ENCODE measurements around the gene RGL2.

RGL2 gene

GRCh38 chr6:33297956-33298772, 578 bp downstream of the RGL2 start:
- TF ChIP-seq REST (IDR thresholded peaks at IDR 0.05; ENCODE audit: insufficient replicate concordance, low read depth) (no peak), POLR2AphosphoS5 (IDR thresholded peaks at IDR 0.05; ENCODE audit: low read depth) (peak; percentile 75; the same call in 1 of the 2 replicates)
- Histone ChIP-seq H3K4me3 (replicated peaks; ENCODE audit: insufficient read depth, low read length) (peak overlapping the region; percentile 75), H3K27ac (replicated peaks) (peak overlapping the region; percentile 95), H3K27me3 (ENCODE audit: insufficient read depth, poor library complexity, severe bottlenecking) (no peaks in the 10 kb centered on the region)
- DNase-seq (ENCODE audit: low read depth in 1 of 2, low spot score in 1 of 2): peak; percentile 79 to 86

- H3K27ac ChIP-seq (replicated peaks): peak overlapping the region; percentile 95
- TF ChIP-seq SPI1 (IDR thresholded peaks at IDR 0.05; ENCODE audit: borderline replicate concordance, low read depth): peak; percentile 93
- no peak for TF ChIP-seq GABPA (IDR thresholded peaks at IDR 0.05; ENCODE audit: low read depth)
- DNase-seq (ENCODE audit: low read depth in 1 of 2, low spot score in 1 of 2): peak in 1 of 2 experiments; percentile 34
- H3K4me3 ChIP-seq (replicated peaks; ENCODE audit: insufficient read depth, low read length): peak overlapping the region; percentile 75
- no peaks in the 10 kb centered on the region for H3K27me3 ChIP-seq (ENCODE audit: insufficient read depth, poor library complexity, severe bottlenecking)
Observed at GRCh38 chr6:33297406-33297955, 1.3 kb downstream of the RGL2 start.

GRCh38 chr6:33296797-33297405, 1.8 kb downstream of the RGL2 start:
- no peak for DNase-seq (ENCODE audit: low read depth in 1 of 2, low spot score in 1 of 2)
- peak overlapping the region; percentile 75 for H3K4me3 ChIP-seq (replicated peaks; ENCODE audit: insufficient read depth, low read length)

More at GRCh38 chr6:33296797-33297405, 1.8 kb downstream of the RGL2 start:
- Histone ChIP-seq H3K27me3 (ENCODE audit: insufficient read depth, poor library complexity, severe bottlenecking) (no peaks in the 10 kb centered on the region), H3K27ac (replicated peaks) (peak overlapping the region; percentile 95)
- TF ChIP-seq CTCF (IDR thresholded peaks at IDR 0.05; ENCODE audit: insufficient read depth, low read length) (no peak), GABPA (IDR thresholded peaks at IDR 0.05; ENCODE audit: low read depth) (no peak), REST (IDR thresholded peaks at IDR 0.05; ENCODE audit: insufficient replicate concordance, low read depth) (no peak), SPI1 (IDR thresholded peaks at IDR 0.05; ENCODE audit: borderline replicate concordance, low read depth) (no peak), POLR2AphosphoS5 (IDR thresholded peaks at IDR 0.05; ENCODE audit: low read depth) (no peak)
